ENCODE data around the gene ZNF500. TPM values are rescaled to one million over a fixed set of nuclear protein-coding genes. Genes with fewer than 3 reads are reported as not detected.

ZNF500 gene
- polyA plus RNA-seq, 1 of the 3 experiments (the other 2 are of a cell fraction): 6.3 TPM

- TF ChIP-seq CTCF (IDR thresholded peaks at IDR 0.05) (no peak), EZH2phosphoT487 (IDR thresholded peaks at IDR 0.05; ENCODE audit: borderline replicate concordance, low read depth) (no peak), SIN3A (IDR thresholded peaks at IDR 0.05; ENCODE audit: borderline replicate concordance, low read depth, low read length) (no peak), YY1 (IDR thresholded peaks at IDR 0.05; ENCODE audit: low read depth) (no peak), TAF1 (IDR thresholded peaks at IDR 0.05; ENCODE audit: borderline replicate concordance, low read depth, low read length) (no peak), EP300 (IDR thresholded peaks at IDR 0.05; ENCODE audit: borderline replicate concordance in 1 of 2, low read depth in 1 of 2, low read length in 1 of 2) (no peak), TEAD4 (IDR thresholded peaks at IDR 0.05; ENCODE audit: borderline replicate concordance, insufficient read depth) (no peak), RXRA (IDR thresholded peaks at IDR 0.05; ENCODE audit: borderline replicate concordance, low read depth) (no peak), RFX5 (IDR thresholded peaks at IDR 0.05; ENCODE audit: low read length) (no peak), FOSL2 (IDR thresholded peaks at IDR 0.05; ENCODE audit: borderline replicate concordance, low read depth) (no peak), IRF3 (IDR thresholded peaks at IDR 0.05; ENCODE audit: low read depth, low read length) (no peak), REST (IDR thresholded peaks at IDR 0.05; ENCODE audit: low read depth, low read length) (no peak)
- peaks cover 42% of the 10 kb centered on the region for H3K79me2 ChIP-seq (ENCODE audit: insufficient read depth)
- POLR2A ChIA-PET: no interaction called here
- H3K4me1 ChIP-seq (ENCODE audit: control insufficient read depth in 1 of 2, insufficient read depth in 2 of 2, low read depth in 1 of 2, low read length in 1 of 2): no peaks in the 10 kb centered on the region
- H3K4me3 ChIP-seq (ENCODE audit: low read depth in 2 of 2, low read length in 1 of 2): no peak overlapping the region
- no peak overlapping the region for H3K9ac ChIP-seq
- H3K9me3 ChIP-seq: no peaks in the 10 kb centered on the region
- no peak overlapping the region for H3K27ac ChIP-seq (ENCODE audit: low read depth in 2 of 2, low read length in 1 of 2)
- peaks cover 23 to 63% of the 10 kb centered on the region in 2 experiments for H3K36me3 ChIP-seq (replicated peaks in 1 of 2; ENCODE audit: control insufficient read depth in 1 of 2, insufficient read depth in 2 of 2, low read length in 1 of 2)
- no peaks in the 10 kb centered on the region for H4K20me1 ChIP-seq (ENCODE audit: insufficient read depth)
- no peak for DNase-seq
- H3F3A ChIP-seq (replicated peaks; ENCODE audit: insufficient read depth): no peaks in the 10 kb centered on the region
- H3K27me3 ChIP-seq (ENCODE audit: insufficient read depth): no peaks in the 10 kb centered on the region
- no peak overlapping the region for H2AFZ ChIP-seq (ENCODE audit: low read depth)
- no peak overlapping the region for H3K4me2 ChIP-seq
- CTCF ChIA-PET: no interaction called here
- WGBS (ENCODE audit: low lambda C conversion rate): 95% methylated on average over 15 of the region's 18 CpGs
- no peaks in the 10 kb centered on the region for H3K9me2 ChIP-seq
These were observed 40.3 kb downstream of the ZNF500 start for GRCh38 chr16:4726616-4727015.

All from SK-N-SH (cell line).